Esophagus muscularis mucosa (tissue), 4 donors: Measurements from ENCODE around the gene NRXN3. TPM values are rescaled to one million over a fixed set of nuclear protein-coding genes. Genes with fewer than 3 reads are reported as not detected.
"Not testable (repeated sequence)": the region's sequence is repeated elsewhere in the genome, so short reads cannot be mapped to it uniquely, and the experiment has no call there.

Experiments used
- DNase-seq: peaks from one replicate; pipeline ENCODE4 v3.0.0-alpha.2; 2017; ENCODE audit errors: extremely low spot score
- H3K27ac ChIP-seq, 4 donors: fragments of 200-600 bp; sonication (generic); replicated peaks in 1 of 4; 1 replicate in 3 of 4; 2 replicates in 1 of 4; pipeline ENCODE4 v1.5.1; 2016 to 2019; ENCODE audit warnings: mild to moderate bottlenecking in 1 of 4
- H3K27me3 ChIP-seq, 4 donors: fragments of 200-600 bp; sonication (generic); one replicate each; pipeline versions ENCODE4 v1.5.1 to v1.6.0; 2016 to 2019
- H3K36me3 ChIP-seq, 4 donors: fragments of 200-600 bp; sonication (generic); one replicate each; pipeline ENCODE4 v1.5.1; 2016 to 2019
- H3K4me1 ChIP-seq, 4 donors: fragments of 200-600 bp; sonication (generic); one replicate each; pipeline ENCODE4 v1.5.1; 2016 to 2019
- H3K4me3 ChIP-seq, 4 donors: fragments of 200-600 bp; sonication (generic); 1 replicate in 2 of 4; 2 replicates in 2 of 4; pipeline ENCODE4 v1.5.1; 2016 to 2019; ENCODE audit warnings: mild to moderate bottlenecking in 4 of 4, moderate library complexity in 1 of 4
- H3K9me3 ChIP-seq, 4 donors: fragments of 200-600 bp; sonication (generic); 1 replicate in 3 of 4; 2 replicates in 1 of 4; pipeline ENCODE4 v1.5.1; 2016 to 2019
- CTCF ChIP-seq, 3 experiments: fragments of 200-600 bp in 2 of 3; fragments of 450-650 bp in 1 of 3; sonication (generic) in 2 of 3; IDR thresholded peaks; one replicate each; pipeline ENCODE4 v1.5.1; 2017 to 2019; ENCODE audit warnings: antibody characterized with exemption in 3 of 3, mild to moderate bottlenecking in 2 of 3, moderate library complexity in 1 of 3
- EP300 ChIP-seq: sonication (generic); formaldehyde crosslinking; IDR thresholded peaks from one replicate; pipeline ENCODE4 v1.6.1; 2017; ENCODE audit warnings: antibody characterized with exemption
- POLR2A ChIP-seq: fragments of 450-650 bp; IDR thresholded peaks from one replicate; pipeline ENCODE4 v1.6.1; 2017; ENCODE audit warnings: antibody characterized with exemption, moderate library complexity, mild to moderate bottlenecking, low read depth
- POLR2AphosphoS5 ChIP-seq, 2 donors: sonication (generic); formaldehyde crosslinking; IDR thresholded peaks; one replicate each; pipeline ENCODE4 v1.6.1; 2017; ENCODE audit warnings: antibody characterized with exemption in 2 of 2
- WGBS: methylation state at CpG from one replicate; pipeline ENCODE4 v1.1.5; 2018; 5-methylcytosine and 5-hydroxymethylcytosine counted together
- intact Hi-C: fragments of 100-400 bp; cut with DNase I; formaldehyde crosslinking; loops from one replicate; pipeline ENCODE4 v1.15.1; 2023
- total RNA-seq, 4 donors: library from RNA; depleted of rRNA; stranded (reverse); fragments of >200 nt; gene quantifications; one replicate each; pipeline versions ENCODE4 v1.1.0 to v1.2.1, GENCODE V29; 2016

The NRXN3 gene
- total RNA-seq, 4 donors from 2014 or later = 71.1 to 159 (median 122) TPM

GRCh38 chr14:79764323-79764722, 1594.2 kb downstream of the NRXN3 start:
- TF ChIP-seq POLR2A = no peak
- TF ChIP-seq POLR2AphosphoS5 (IDR thresholded peaks at IDR 0.05) = no peak
- no peak for TF ChIP-seq EP300
- no peak for TF ChIP-seq CTCF (IDR thresholded peaks at IDR 0.05)
- Histone ChIP-seq H3K36me3 (peaks cover 0 to 8% (median 2%) of the 10 kb centered on the region in 4 donors), H3K4me1 (no peaks in the 10 kb centered on the region), H3K27me3 (no peaks in the 10 kb centered on the region), H3K9me3 (no peaks in the 10 kb centered on the region), H3K27ac (no peak overlapping the region), H3K4me3 (no peak overlapping the region)
- WGBS = 69% methylated on average over 3 of the region's 3 CpGs
- DNase-seq = no peak
- intact Hi-C loops = no loop called here

- H3K4me1 ChIP-seq = no peaks in the 10 kb centered on the region
- H3K27ac ChIP-seq = no peak overlapping the region
- peaks cover 0 to 8% (median 0%) of the 10 kb centered on the region in 4 donors for H3K36me3 ChIP-seq
- no peaks in the 10 kb centered on the region for H3K27me3 ChIP-seq
- H3K4me3 ChIP-seq = no peak overlapping the region
- TF ChIP-seq POLR2A = no peak
- TF ChIP-seq CTCF (IDR thresholded peaks at IDR 0.05) = no peak
- no peak for TF ChIP-seq EP300
- TF ChIP-seq POLR2AphosphoS5 (IDR thresholded peaks at IDR 0.05) = no peak
- no peaks in the 10 kb centered on the region for H3K9me3 ChIP-seq
- intact Hi-C loops = no loop called here
- 83% methylated on average over 2 of the region's 2 CpGs for WGBS
- DNase-seq = no peak
Measured at GRCh38 chr14:79766511-79766910, 1596.3 kb downstream of the NRXN3 start.

GRCh38 chr14:79767251-79767650, 1597.1 kb downstream of the NRXN3 start:
- H3K27ac ChIP-seq = no peak overlapping the region
- H3K27me3 ChIP-seq = no peaks in the 10 kb centered on the region
- no peak for DNase-seq
- no peaks in the 10 kb centered on the region for H3K9me3 ChIP-seq
- 56% methylated on average over 1 of the region's 1 CpG for WGBS
- TF ChIP-seq CTCF (IDR thresholded peaks at IDR 0.05) = no peak
- no peak for TF ChIP-seq POLR2A
- no peak for TF ChIP-seq POLR2AphosphoS5 (IDR thresholded peaks at IDR 0.05)
- no peak for TF ChIP-seq EP300
- intact Hi-C loops = no loop called here
- no peak overlapping the region for H3K4me3 ChIP-seq
- H3K4me1 ChIP-seq = no peaks in the 10 kb centered on the region
- peaks cover 0 to 8% (median 0%) of the 10 kb centered on the region in 4 donors for H3K36me3 ChIP-seq

GRCh38 chr14:79767721-79768120, 1597.5 kb downstream of the NRXN3 start:
- H3K27ac ChIP-seq, H3K9me3 ChIP-seq, H3K27me3 ChIP-seq, DNase-seq, H3K36me3 ChIP-seq, H3K4me3 ChIP-seq, H3K4me1 ChIP-seq, intact Hi-C loops: not testable (repeated sequence)
- WGBS = 95% methylated on average over 14 of the region's 14 CpGs

- DNase-seq = no peak
- H3K27ac ChIP-seq = no peak overlapping the region
- no peaks in the 10 kb centered on the region for H3K36me3 ChIP-seq
- no peaks in the 10 kb centered on the region for H3K27me3 ChIP-seq
- H3K4me1 ChIP-seq = peaks cover 0 to 6% (median 0%) of the 10 kb centered on the region in 4 donors
- WGBS = 24% methylated on average over 2 of the region's 2 CpGs
- H3K9me3 ChIP-seq = no peaks in the 10 kb centered on the region
- intact Hi-C loops = no loop called here
- H3K4me3 ChIP-seq = no peak overlapping the region
- TF ChIP-seq CTCF (IDR thresholded peaks at IDR 0.05) = no peak
Measured at GRCh38 chr14:79781882-79782281, 1611.7 kb downstream of the NRXN3 start.
